Ascending aorta (tissue), 2 donors: ENCODE measurements around the gene ACTN4. TPM values are rescaled to one million over a fixed set of nuclear protein-coding genes. Genes with fewer than 3 reads are reported as not detected.

Experiments used
- DNase-seq, 2 donors: peaks; one replicate each; pipeline ENCODE4 v3.0.0-alpha.2; 2019; ENCODE audit warnings: low spot score in 2 of 2
- H3K27ac ChIP-seq, 2 donors: fragments of 200-600 bp; sonication (generic); one replicate each; pipeline ENCODE4 v1.5.1; 2016 to 2017; ENCODE audit warnings: mild to moderate bottlenecking in 1 of 2
- H3K27me3 ChIP-seq: fragments of 200-600 bp; sonication (generic); one replicate; pipeline ENCODE4 v1.5.1; 2017
- H3K36me3 ChIP-seq, 2 donors: fragments of 200-600 bp; sonication (generic); one replicate each; pipeline ENCODE4 v1.5.1; 2016
- H3K4me1 ChIP-seq, 2 donors: fragments of 200-600 bp; sonication (generic); one replicate each; pipeline ENCODE4 v1.5.1; 2016 to 2017; ENCODE audit warnings: mild to moderate bottlenecking in 1 of 2
- H3K4me3 ChIP-seq, 2 donors: fragments of 200-600 bp; sonication (generic); one replicate each; pipeline ENCODE4 v1.5.1; 2016 to 2017; ENCODE audit warnings: mild to moderate bottlenecking in 1 of 2
- H3K9me3 ChIP-seq, 2 donors: fragments of 200-600 bp; sonication (generic); one replicate each; pipeline ENCODE4 v1.5.1; 2016
- CTCF ChIP-seq, 3 experiments: fragments of 200-600 bp in 2 of 3; fragments of 450-650 bp in 1 of 3; sonication (generic) in 2 of 3; IDR thresholded peaks; one replicate each; pipeline ENCODE4 v1.5.1; 2016 to 2019; ENCODE audit warnings: antibody characterized with exemption in 3 of 3, mild to moderate bottlenecking in 1 of 3, moderate library complexity in 1 of 3
- intact Hi-C: fragments of 100-400 bp; cut with DNase I; formaldehyde crosslinking; loops from one replicate; pipeline ENCODE4 v1.15.1; 2023
- total RNA-seq: library from RNA; depleted of rRNA; stranded (reverse); fragments of >200 nt; gene quantifications from one replicate; pipeline ENCODE4 v1.1.0, GENCODE V29; 2016

Gene ACTN4
- total RNA-seq, 1 donor from 2014 or later, result 1,036 TPM

- H3K36me3 ChIP-seq, result peaks cover 70 to 72% of the 10 kb centered on the region in 2 donors
- H3K4me1 ChIP-seq, result peaks cover 36 to 67% of the 10 kb centered on the region in 2 donors
- no peaks in the 10 kb centered on the region for H3K27me3 ChIP-seq
- H3K9me3 ChIP-seq, result no peaks in the 10 kb centered on the region
- H3K4me3 ChIP-seq, result no peak overlapping the region
- peak in 1 of 2 donors; percentile 82 for DNase-seq
- TF ChIP-seq CTCF (IDR thresholded peaks at IDR 0.05), result no peak
- intact Hi-C loops, result no loop called here
- peak overlapping the region; percentile 95 to 98 for H3K27ac ChIP-seq
Measured at GRCh38 chr19:38701455-38702063, 54.1 kb downstream of the ACTN4 start.

- no peak for DNase-seq
- peaks cover 73 to 74% of the 10 kb centered on the region in 2 donors for H3K36me3 ChIP-seq
- H3K27me3 ChIP-seq, result no peaks in the 10 kb centered on the region
- H3K4me3 ChIP-seq, result no peak overlapping the region
- intact Hi-C loops, result no loop called here
- peaks cover 33 to 67% of the 10 kb centered on the region in 2 donors for H3K4me1 ChIP-seq
- no peaks in the 10 kb centered on the region for H3K9me3 ChIP-seq
- TF ChIP-seq CTCF (IDR thresholded peaks at IDR 0.05), result no peak
- peak overlapping the region; percentile 95 to 98 for H3K27ac ChIP-seq
Measured at GRCh38 chr19:38702278-38702677, 54.8 kb downstream of the ACTN4 start.

GRCh38 chr19:38703509-38703908 is 56.1 kb downstream of the ACTN4 start:
- H3K4me1 ChIP-seq, result peaks cover 31 to 67% of the 10 kb centered on the region in 2 donors
- intact Hi-C loops, result no loop called here
- H3K27ac ChIP-seq, result peak overlapping the region; percentile 69 to 95
- H3K9me3 ChIP-seq, result no peaks in the 10 kb centered on the region
- no peak for TF ChIP-seq CTCF (IDR thresholded peaks at IDR 0.05)
- no peaks in the 10 kb centered on the region for H3K27me3 ChIP-seq
- no peak for DNase-seq
- peaks cover 77 to 80% of the 10 kb centered on the region in 2 donors for H3K36me3 ChIP-seq
- H3K4me3 ChIP-seq, result no peak overlapping the region

- no peaks in the 10 kb centered on the region for H3K9me3 ChIP-seq
- TF ChIP-seq CTCF (IDR thresholded peaks at IDR 0.05), result no peak
- no peak for DNase-seq
- no peak overlapping the region for H3K4me3 ChIP-seq
- intact Hi-C loops, result no loop called here
- peaks cover 88 to 90% of the 10 kb centered on the region in 2 donors for H3K36me3 ChIP-seq
- H3K27me3 ChIP-seq, result no peaks in the 10 kb centered on the region
- H3K27ac ChIP-seq, result peak overlapping the region; percentile 28 to 79
- H3K4me1 ChIP-seq, result peaks cover 33 to 67% of the 10 kb centered on the region in 2 donors
Measured at GRCh38 chr19:38704488-38705026, 57.1 kb downstream of the ACTN4 start.

- intact Hi-C loops, result no loop called here
- Histone ChIP-seq H3K27me3 (no peaks in the 10 kb centered on the region), H3K27ac (peak overlapping the region; percentile 79), H3K4me1 (peaks cover 34 to 71% of the 10 kb centered on the region in 2 donors), H3K36me3 (peaks cover 93 to 97% of the 10 kb centered on the region in 2 donors), H3K4me3 (no peak overlapping the region), H3K9me3 (no peaks in the 10 kb centered on the region)
- no peak for TF ChIP-seq CTCF (IDR thresholded peaks at IDR 0.05)
- DNase-seq, result no peak
Measured at GRCh38 chr19:38705197-38706019, 58.0 kb downstream of the ACTN4 start.
